NCI-H510A treated with DMSO at 0.1 percent for 48 hours (cell line): ENCODE results near the gene TRIM10.
"Not testable (repeated sequence)": the region's sequence is repeated elsewhere in the genome, so short reads cannot be mapped to it uniquely, and the experiment has no call there.

Experiments
- DNase-seq: peaks from one replicate; lab custom pipeline; 2025; lab: John Stamatoyannopoulos, UW

The TRIM10 gene

GRCh38 chr6:30152910-30153610 lies 8.0 kb downstream of the TRIM10 start:
- DNase-seq = no peak

GRCh38 chr6:30152016-30152673 lies 8.9 kb downstream of the TRIM10 start:
- no peak for DNase-seq

GRCh38 chr6:30151580-30151979 lies 9.4 kb downstream of the TRIM10 start:
- no peak for DNase-seq

GRCh38 chr6:30150671-30151395 lies 10.2 kb downstream of the TRIM10 start:
- no peak for DNase-seq

- DNase-seq = no peak
These were observed 11.0 kb downstream of the TRIM10 start for GRCh38 chr6:30149858-30150550.

GRCh38 chr6:30149234-30149633 lies 11.8 kb downstream of the TRIM10 start:
- no peak for DNase-seq

- no peak for DNase-seq
These were observed 13.9 kb downstream of the TRIM10 start for GRCh38 chr6:30147096-30147495.

- DNase-seq = no peak
These were observed 15.2 kb downstream of the TRIM10 start for GRCh38 chr6:30145818-30146217.

- DNase-seq = no peak
These were observed 16.2 kb downstream of the TRIM10 start for GRCh38 chr6:30144811-30145210.

- no peak for DNase-seq
These were observed 17.2 kb downstream of the TRIM10 start for GRCh38 chr6:30143780-30144179.

- DNase-seq = no peak
These were observed 18.3 kb downstream of the TRIM10 start for GRCh38 chr6:30142665-30143064.

- not testable (repeated sequence) for DNase-seq
These were observed 20.8 kb downstream of the TRIM10 start for GRCh38 chr6:30140240-30140639.

GRCh38 chr6:30136570-30137286 lies 24.3 kb downstream of the TRIM10 start:
- no peak for DNase-seq

- DNase-seq = no peak
These were observed 25.3 kb downstream of the TRIM10 start, which contains the start of gene TRIM40 for GRCh38 chr6:30135757-30136156. TRIM40 (plus strand) TSS chr6:30136140; CDS start chr6:30137037, 897 bp downstream.

- DNase-seq = no peak
These were observed 25.9 kb downstream of the TRIM10 start for GRCh38 chr6:30135147-30135546.

- DNase-seq = no peak
These were observed 29.0 kb downstream of the TRIM10 start for GRCh38 chr6:30131947-30132497.

GRCh38 chr6:30130887-30131862 lies 29.8 kb downstream of the TRIM10 start:
- DNase-seq = peak; percentile 58

GRCh38 chr6:30130179-30130679 lies 30.8 kb downstream of the TRIM10 start:
- DNase-seq = no peak

GRCh38 chr6:30129265-30130178 lies 31.5 kb downstream of the TRIM10 start:
- no peak for DNase-seq
